SK-MEL-5 (cell line): ENCODE measurements around the gene SYNDIG1. TPM values are rescaled to one million over a fixed set of nuclear protein-coding genes. Genes with fewer than 3 reads are reported as not detected.

Experiments used
- DNase-seq: peaks from one replicate; pipeline ENCODE4 v3.0.0-alpha.2; 2016; ENCODE audit warnings: low read depth, low spot score
- in situ Hi-C: cut with HindIII; loops from 2 replicates; pipeline ENCODE4 v1.10.0; 2016; ENCODE audit warnings: low sequenced_read_pairs, high pct_unique_total_duplicates, low pct_unique_long_range_greater_than_20kb
- polyA plus RNA-seq, 2 experiments: library from polyadenylated mRNA; depleted of rRNA; stranded (reverse); fragments of >200 nt; gene quantifications; 2 replicates each; pipeline ENCODE4 v1.2.3, GENCODE V29; 2015
- total RNA-seq: library from RNA; depleted of rRNA; stranded (reverse); fragments of >200 nt; shearing (Covaris generic); gene quantifications from 2 replicates; pipeline ENCODE4 v1.2.3, GENCODE V29; 2014; rRNA removed

The SYNDIG1 gene
- total RNA-seq, result not detected in 2 replicates
- polyA plus RNA-seq (2015; cell fraction: cytosol; rRNA removed), result not detected in 2 replicates
- polyA plus RNA-seq (2015; cell fraction: nucleus; rRNA removed), result not detected in 2 replicates

- no peak for DNase-seq
- in situ Hi-C loops, result no loop called here
Observed at GRCh38 chr20:24469116-24469893, at the start of gene SYNDIG1. Gene SYNDIG1, plus strand, starts transcription at chr20:24469629. Its CDS starts 73,469 bp downstream, at chr20:24543098.

- in situ Hi-C loops, result no loop called here
- no peak for DNase-seq
Observed at GRCh38 chr20:24419786-24420185, 49.6 kb upstream of the SYNDIG1 start.

- no peak for DNase-seq
- in situ Hi-C loops, result no loop called here
Observed at GRCh38 chr20:24420567-24420966, 48.9 kb upstream of the SYNDIG1 start.

- no peak for DNase-seq
- in situ Hi-C loops, result no loop called here
Observed at GRCh38 chr20:24421071-24421470, 48.4 kb upstream of the SYNDIG1 start.

- in situ Hi-C loops, result no loop called here
- DNase-seq, result no peak
Observed at GRCh38 chr20:24422091-24422760, 47.2 kb upstream of the SYNDIG1 start.

- no peak for DNase-seq
- in situ Hi-C loops, result no loop called here
Observed at GRCh38 chr20:24423390-24424313, 45.8 kb upstream of the SYNDIG1 start.

- DNase-seq, result no peak
Observed at GRCh38 chr20:24425523-24426135, 43.8 kb upstream of the SYNDIG1 start.

GRCh38 chr20:24431279-24432045 is 38.0 kb upstream of the SYNDIG1 start:
- no peak for DNase-seq
- in situ Hi-C loops, result no loop called here

More at GRCh38 chr20:24425523-24426135, 43.8 kb upstream of the SYNDIG1 start:
- in situ Hi-C loops, result no loop called here

GRCh38 chr20:24432046-24432442 is 37.4 kb upstream of the SYNDIG1 start:
- no peak for DNase-seq
- in situ Hi-C loops, result no loop called here

- no peak for DNase-seq
- in situ Hi-C loops, result no loop called here
Observed at GRCh38 chr20:24436160-24436559, 33.3 kb upstream of the SYNDIG1 start.

- DNase-seq, result no peak
- in situ Hi-C loops, result no loop called here
Observed at GRCh38 chr20:24437196-24438082, 32.0 kb upstream of the SYNDIG1 start.

- in situ Hi-C loops, result no loop called here
Observed at GRCh38 chr20:24438331-24438730, 31.1 kb upstream of the SYNDIG1 start.

GRCh38 chr20:24439737-24440387 is 29.6 kb upstream of the SYNDIG1 start:
- in situ Hi-C loops, result no loop called here

More at GRCh38 chr20:24438331-24438730, 31.1 kb upstream of the SYNDIG1 start:
- DNase-seq, result no peak

GRCh38 chr20:24441661-24442060 is 27.8 kb upstream of the SYNDIG1 start:
- in situ Hi-C loops, result no loop called here
- DNase-seq, result no peak

More at GRCh38 chr20:24439737-24440387, 29.6 kb upstream of the SYNDIG1 start:
- DNase-seq, result no peak

GRCh38 chr20:24442909-24443308 is 26.5 kb upstream of the SYNDIG1 start:
- in situ Hi-C loops, result no loop called here
- no peak for DNase-seq
